Embryonic facial prominence (tissue), 1 donor: ENCODE results near the gene CCDC102B.

Source experiments
- DNase-seq: peaks from one replicate; pipeline ENCODE4 v3.0.0-alpha.2; 2016; ENCODE audit errors: extremely low spot score

CCDC102B gene

GRCh38 chr18:69082499-69082898 is 284.6 kb downstream of the CCDC102B start:
- DNase-seq = no peak

DNA sequence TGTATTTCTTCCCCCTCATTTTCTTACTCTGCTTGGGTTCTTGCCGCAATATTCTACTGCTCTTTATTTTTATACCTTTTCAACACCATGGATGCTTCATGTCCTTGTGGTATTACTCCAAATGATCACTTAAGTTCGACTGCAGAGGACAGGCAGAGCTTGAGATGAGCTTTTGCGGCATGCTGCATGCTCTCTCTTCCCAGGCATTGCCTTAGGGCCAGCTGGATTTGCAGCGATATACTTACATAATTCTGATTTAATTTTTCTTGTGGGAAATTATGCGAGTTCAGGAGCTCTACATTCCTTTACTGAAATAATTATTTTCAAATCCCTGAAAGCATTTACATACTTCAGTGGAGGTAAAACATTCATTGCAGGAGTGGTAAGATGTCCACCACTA is 288.1 kb downstream of the CCDC102B start:
- no peak for DNase-seq

DNA sequence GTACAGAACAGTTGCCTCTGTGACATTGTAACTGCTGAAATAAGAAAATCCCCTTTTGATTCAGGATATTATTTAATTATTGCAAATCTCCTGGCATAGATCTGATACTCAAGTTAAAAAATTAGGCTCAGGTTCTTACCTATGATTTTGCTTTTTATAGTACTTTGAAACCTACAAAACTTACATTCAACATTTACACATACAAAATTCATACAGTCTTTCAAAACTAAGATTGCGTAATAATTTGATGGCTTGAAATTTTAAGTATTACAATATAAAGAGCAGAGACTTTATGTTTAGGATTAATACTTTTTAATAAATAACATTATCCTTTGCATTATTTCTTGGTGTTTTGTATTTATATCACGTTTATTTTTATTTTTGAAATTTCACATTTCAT is 291.1 kb downstream of the CCDC102B start:
- DNase-seq = no peak

DNA sequence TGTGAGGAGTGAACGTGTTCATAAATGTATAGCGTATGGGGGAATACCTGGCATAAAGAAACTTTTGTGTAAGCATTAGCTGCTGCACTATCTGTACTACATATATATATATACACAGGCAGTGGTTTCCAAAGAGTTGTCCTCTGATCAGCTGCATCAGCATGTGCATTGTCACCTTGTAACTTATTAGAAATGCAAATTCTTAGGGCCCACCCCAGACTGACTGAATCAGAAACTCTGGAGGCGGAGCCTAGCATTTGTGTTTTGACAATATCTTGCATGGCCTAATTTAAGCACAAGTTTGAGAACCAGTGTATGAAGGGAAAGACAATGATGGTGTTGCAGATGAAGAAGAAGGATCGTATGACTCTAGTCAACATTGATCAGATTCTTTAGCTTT is 299.5 kb downstream of the CCDC102B start:
- no peak for DNase-seq

- no peak for DNase-seq
These were observed 305.1 kb downstream of the CCDC102B start for GRCh38 chr18:69102959-69103358.
